Measurements from ENCODE around the gene JCAD. TPM values are rescaled to one million over a fixed set of nuclear protein-coding genes. Genes with fewer than 3 reads are reported as not detected.
"Not testable (repeated sequence)": the region's sequence is repeated elsewhere in the genome, so short reads cannot be mapped to it uniquely, and the experiment has no call there.

The JCAD gene
- total RNA-seq, 2 experiments from 2014 or later, result not detected

DNA sequence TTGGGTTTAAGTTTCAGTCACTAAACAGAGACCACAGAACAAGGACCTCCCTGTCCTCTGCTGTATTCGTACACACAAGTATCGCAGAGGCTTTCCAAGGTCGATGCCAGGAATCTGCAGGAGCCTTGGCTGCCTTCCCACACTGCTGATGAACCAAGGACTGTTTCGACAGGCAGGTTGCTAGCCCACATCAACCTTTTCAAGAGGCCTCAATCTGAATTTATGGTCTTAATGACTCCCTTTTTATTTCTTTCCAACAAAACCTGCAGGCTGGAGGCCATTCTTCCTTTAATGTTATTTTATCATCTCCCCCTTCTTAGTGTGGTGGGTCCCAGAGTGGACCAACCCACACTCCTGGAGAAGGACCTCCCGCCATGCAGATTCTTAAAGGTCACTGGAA lies 45.6 kb downstream of the JCAD start:
- H3K4me3 Mint-ChIP-seq, result no peak overlapping the region
- intact Hi-C loops (cut with micrococcal nuclease), result no loop called here
- ATAC-seq, result no peak
- ChIA-PET CTCF (interaction anchor here (2.3 to 4.8 kb wide), 3 partner anchors 10 to 15 kb away, joined by 7 to 27 read pairs (median 13); no protein-coding TSS in a partner anchor), POLR2A (no interaction called here)
- no peaks in the 10 kb centered on the region for H3K36me3 Mint-ChIP-seq (ENCODE audit: low read depth)
- H3K27me3 Mint-ChIP-seq, result peaks cover 30% of the 10 kb centered on the region
- TF ChIP-seq, protein P1, sequence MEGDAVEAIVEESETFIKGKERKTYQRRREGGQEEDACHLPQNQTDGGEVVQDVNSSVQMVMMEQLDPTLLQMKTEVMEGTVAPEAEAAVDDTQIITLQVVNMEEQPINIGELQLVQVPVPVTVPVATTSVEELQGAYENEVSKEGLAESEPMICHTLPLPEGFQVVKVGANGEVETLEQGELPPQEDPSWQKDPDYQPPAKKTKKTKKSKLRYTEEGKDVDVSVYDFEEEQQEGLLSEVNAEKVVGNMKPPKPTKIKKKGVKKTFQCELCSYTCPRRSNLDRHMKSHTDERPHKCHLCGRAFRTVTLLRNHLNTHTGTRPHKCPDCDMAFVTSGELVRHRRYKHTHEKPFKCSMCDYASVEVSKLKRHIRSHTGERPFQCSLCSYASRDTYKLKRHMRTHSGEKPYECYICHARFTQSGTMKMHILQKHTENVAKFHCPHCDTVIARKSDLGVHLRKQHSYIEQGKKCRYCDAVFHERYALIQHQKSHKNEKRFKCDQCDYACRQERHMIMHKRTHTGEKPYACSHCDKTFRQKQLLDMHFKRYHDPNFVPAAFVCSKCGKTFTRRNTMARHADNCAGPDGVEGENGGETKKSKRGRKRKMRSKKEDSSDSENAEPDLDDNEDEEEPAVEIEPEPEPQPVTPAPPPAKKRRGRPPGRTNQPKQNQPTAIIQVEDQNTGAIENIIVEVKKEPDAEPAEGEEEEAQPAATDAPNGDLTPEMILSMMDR (IDR thresholded peaks at IDR 0.05), result no peak
- DNase-seq, result no peak
- H3K27ac Mint-ChIP-seq, result no peak overlapping the region
- no peaks in the 10 kb centered on the region for H3K4me1 Mint-ChIP-seq (ENCODE audit: low read depth)
- no peaks in the 10 kb centered on the region for H3K9me3 Mint-ChIP-seq

DNA sequence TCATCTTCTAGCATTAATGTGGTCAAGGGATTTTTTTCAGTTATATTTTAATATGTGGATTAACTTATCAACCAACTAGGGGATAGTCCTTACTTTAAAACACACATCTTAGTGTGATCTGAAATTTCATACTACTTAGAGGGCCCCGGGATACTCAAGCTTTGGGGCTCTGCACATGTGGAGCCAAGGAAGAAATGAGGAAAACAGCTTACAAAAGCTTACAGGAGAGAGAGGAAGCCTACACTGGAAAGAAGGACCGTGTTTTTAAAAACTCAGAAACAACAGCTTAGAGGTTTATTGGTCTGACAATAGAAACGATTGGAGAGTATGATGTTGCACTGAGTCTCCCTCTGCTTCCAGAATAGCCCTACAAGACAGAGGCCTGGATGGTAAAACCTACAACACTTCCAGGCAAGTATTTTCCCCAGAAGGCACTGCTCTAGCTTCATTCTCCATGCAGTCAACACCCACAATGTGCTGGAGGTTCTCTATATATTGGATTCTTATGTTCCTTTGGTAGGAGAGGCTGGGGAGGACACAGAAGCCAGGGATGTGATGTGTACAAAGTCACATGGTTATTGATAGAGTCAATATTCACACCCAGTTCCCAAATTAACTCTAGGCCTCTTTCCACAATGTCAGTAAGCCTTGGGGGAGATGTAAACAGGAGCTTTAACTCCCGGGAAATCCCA lies 47.3 kb downstream of the JCAD start:
- DNase-seq (no peak), ATAC-seq (no peak)
- H3K9me3 Mint-ChIP-seq, result no peaks in the 10 kb centered on the region
- ChIA-PET POLR2A (interaction anchor here (1.0 kb wide), 1 partner anchor 15 kb away, joined by 3 read pairs; no protein-coding TSS in a partner anchor), CTCF (interaction anchor here (0.9 to 4.8 kb wide), 3 partner anchors 9 to 15 kb away, joined by 3 to 27 read pairs (median 5); no protein-coding TSS in a partner anchor)
- H3K27me3 Mint-ChIP-seq, result peaks cover 23% of the 10 kb centered on the region
- no peaks in the 10 kb centered on the region for H3K36me3 Mint-ChIP-seq (ENCODE audit: low read depth)
- peaks cover 3% of the 10 kb centered on the region for H3K4me1 Mint-ChIP-seq (ENCODE audit: low read depth)
- no peak overlapping the region for H3K4me3 Mint-ChIP-seq
- H3K27ac Mint-ChIP-seq, result no peak overlapping the region
- intact Hi-C loops (cut with micrococcal nuclease), result no loop called here
- TF ChIP-seq, protein P1 (IDR thresholded peaks at IDR 0.05), result no peak

DNA sequence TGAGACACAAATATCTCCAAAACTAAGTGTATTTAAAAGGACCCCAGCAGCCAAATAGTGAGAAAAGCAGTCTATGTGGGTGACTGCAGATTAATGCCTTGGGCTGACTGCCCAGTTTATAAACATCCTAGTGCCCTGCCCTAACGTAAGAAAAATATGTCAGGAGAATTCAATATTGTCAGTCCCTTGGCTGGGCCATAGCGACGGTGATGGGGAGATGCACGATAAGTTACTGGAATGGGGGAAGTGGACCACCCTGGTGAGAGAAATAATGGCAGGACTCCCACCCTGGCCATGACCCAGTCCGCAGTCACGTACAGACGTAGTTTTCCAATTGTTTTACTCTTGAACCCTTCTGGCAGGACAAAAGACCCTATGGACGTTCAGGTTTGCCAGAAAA lies 48.0 kb downstream of the JCAD start:
- H3K27ac Mint-ChIP-seq, result no peak overlapping the region
- ChIA-PET POLR2A (interaction anchor here (1.0 kb wide), 1 partner anchor 16 kb away, joined by 3 read pairs; no protein-coding TSS in a partner anchor), CTCF (interaction anchor here (0.9 to 4.8 kb wide), 3 partner anchors 8 to 16 kb away, joined by 3 to 27 read pairs (median 5); no protein-coding TSS in a partner anchor)
- no peaks in the 10 kb centered on the region for H3K9me3 Mint-ChIP-seq
- H3K36me3 Mint-ChIP-seq (ENCODE audit: low read depth), result no peaks in the 10 kb centered on the region
- peaks cover 3% of the 10 kb centered on the region for H3K4me1 Mint-ChIP-seq (ENCODE audit: low read depth)
- H3K4me3 Mint-ChIP-seq, result no peak overlapping the region
- H3K27me3 Mint-ChIP-seq, result peaks cover 24% of the 10 kb centered on the region
- DNase-seq (no peak), ATAC-seq (no peak)
- intact Hi-C loops (cut with micrococcal nuclease), result no loop called here
- TF ChIP-seq, protein P1 (IDR thresholded peaks at IDR 0.05), result no peak

DNA sequence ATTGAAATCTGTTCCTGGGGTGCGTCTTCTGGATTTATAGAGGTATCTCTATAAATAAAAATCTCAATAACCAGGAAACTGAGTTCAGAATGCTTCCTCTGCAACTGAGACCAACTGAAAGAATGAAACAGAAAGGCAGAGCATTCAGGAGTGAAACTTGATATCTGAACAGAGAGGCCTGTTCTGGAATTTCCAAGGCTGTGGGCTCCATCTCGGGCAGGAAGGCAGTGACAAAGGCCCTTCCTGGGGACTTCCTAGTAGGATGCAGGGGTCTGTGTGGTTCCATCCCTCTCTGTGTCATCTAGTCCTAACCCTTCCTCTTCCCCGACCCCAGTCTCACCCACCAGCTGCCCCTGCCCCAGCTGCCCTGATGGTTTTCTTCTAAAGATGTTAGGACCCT lies 52.0 kb downstream of the JCAD start:
- H3K27me3 Mint-ChIP-seq, result peaks cover 30% of the 10 kb centered on the region

DNA sequence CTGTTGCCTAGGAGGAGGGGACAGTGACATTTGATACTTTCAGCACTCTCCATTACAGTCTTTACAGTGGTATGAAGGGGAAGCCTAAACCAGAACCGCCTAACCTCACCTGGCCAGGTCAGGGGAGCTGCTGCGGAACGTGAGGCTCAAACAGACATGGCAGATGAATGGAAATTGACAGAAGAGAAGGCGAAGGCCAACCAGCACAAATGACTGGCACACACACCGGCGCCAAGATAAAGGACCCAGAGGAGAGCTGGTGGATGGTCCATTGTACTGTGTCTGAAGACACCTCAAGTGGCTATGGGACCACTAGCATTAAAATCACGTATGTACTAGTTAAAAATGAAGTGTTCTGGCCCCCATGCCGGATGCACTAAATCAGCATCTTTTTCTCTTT lies 53.0 kb downstream of the JCAD start:
- peaks cover 6% of the 10 kb centered on the region for H3K4me1 Mint-ChIP-seq (ENCODE audit: low read depth)
- POLR2A ChIA-PET, result interaction anchor here (0.7 kb wide), 1 partner anchor 294 kb away, joined by 3 read pairs; no protein-coding TSS in a partner anchor
- CTCF ChIA-PET, result no interaction called here
- ATAC-seq (no peak), DNase-seq (no peak)
- no peaks in the 10 kb centered on the region for H3K9me3 Mint-ChIP-seq
- intact Hi-C loops (cut with micrococcal nuclease), result no loop called here
- H3K27me3 Mint-ChIP-seq, result peaks cover 33% of the 10 kb centered on the region
- H3K27ac Mint-ChIP-seq, result no peak overlapping the region
- TF ChIP-seq, protein P1 (IDR thresholded peaks at IDR 0.05), result no peak
- no peaks in the 10 kb centered on the region for H3K36me3 Mint-ChIP-seq (ENCODE audit: low read depth)
- H3K4me3 Mint-ChIP-seq, result no peak overlapping the region

More for the DNA sequence above, 52.0 kb downstream of the JCAD start:
- Mint-ChIP-seq H3K27ac (no peak overlapping the region), H3K9me3 (no peaks in the 10 kb centered on the region), H3K4me1 (ENCODE audit: low read depth) (peaks cover 6% of the 10 kb centered on the region), H3K4me3 (no peak overlapping the region), H3K36me3 (ENCODE audit: low read depth) (no peaks in the 10 kb centered on the region)
- ChIA-PET POLR2A (no interaction called here), CTCF (no interaction called here)
- DNase-seq (no peak), ATAC-seq (no peak)
- intact Hi-C loops (cut with micrococcal nuclease), result no loop called here
- TF ChIP-seq, protein P1 (IDR thresholded peaks at IDR 0.05), result no peak

DNA sequence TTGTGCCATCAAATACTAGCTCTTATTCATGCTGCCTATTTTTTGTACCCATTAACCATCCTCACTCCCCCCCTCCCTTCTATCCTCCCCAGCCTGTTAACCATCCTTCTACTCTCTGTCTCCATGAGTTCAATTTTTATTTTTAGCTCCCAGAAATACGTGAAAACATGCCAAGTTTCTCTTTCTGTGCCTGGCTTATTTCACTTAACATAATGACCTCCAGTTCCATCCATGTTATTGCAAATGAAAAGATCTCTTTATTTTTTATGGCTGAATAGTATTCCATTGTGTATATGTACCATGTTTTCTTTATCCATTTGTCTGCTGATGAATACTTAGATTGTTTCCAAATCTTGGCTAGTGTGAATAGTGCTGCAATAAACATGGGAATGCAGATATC lies 54.3 kb downstream of the JCAD start:
- H3K27ac Mint-ChIP-seq; H3K4me3 Mint-ChIP-seq; CTCF ChIA-PET; ATAC-seq; POLR2A ChIA-PET; H3K9me3 Mint-ChIP-seq; H3K4me1 Mint-ChIP-seq (ENCODE audit: low read depth); H3K36me3 Mint-ChIP-seq (ENCODE audit: low read depth); DNase-seq; intact Hi-C loops (cut with micrococcal nuclease): not testable (repeated sequence)
- peaks cover 38% of the 10 kb centered on the region for H3K27me3 Mint-ChIP-seq
